Measurements from ENCODE around the gene OSBPL5. TPM values are rescaled to one million over a fixed set of nuclear protein-coding genes. Genes with fewer than 3 reads are reported as not detected.

OSBPL5 gene
- total and polyA plus RNA-seq, 2 of the 4 experiments (the other 2 are of a cell fraction) = 14.9 to 22.3 TPM

GRCh38 chr11:3124821-3125220 lies 40.3 kb downstream of the OSBPL5 start:
- H3K23ac ChIP-seq (ENCODE audit: low read depth, low read length) = no peak overlapping the region
- CTCF ChIA-PET = no interaction called here
- peaks cover 12% of the 10 kb centered on the region for H3K9me1 ChIP-seq (ENCODE audit: insufficient read depth, low read length)
- no peak overlapping the region for H2BK120ac ChIP-seq (ENCODE audit: low read depth, low read length)
- H3K27me3 ChIP-seq (ENCODE audit: control insufficient read depth, insufficient read depth, low read length) = no peaks in the 10 kb centered on the region
- no peaks in the 10 kb centered on the region for H3K9me3 ChIP-seq (ENCODE audit: control insufficient read depth, insufficient read depth, low read length)
- H3K36me3 ChIP-seq (ENCODE audit: control insufficient read depth, insufficient read depth, low read length) = peaks cover 52% of the 10 kb centered on the region
- H3K18ac ChIP-seq (ENCODE audit: low read depth, low read length) = no peak overlapping the region
- H2BK15ac ChIP-seq (ENCODE audit: low read depth, low read length) = no peak overlapping the region
- no peak overlapping the region for H4K91ac ChIP-seq (ENCODE audit: insufficient read depth, low read depth, low read length)
- H4K5ac ChIP-seq (ENCODE audit: low read depth, low read length) = no peak overlapping the region
- no peak overlapping the region for H2AK5ac ChIP-seq (ENCODE audit: low read depth, low read length)
- no CpG with 5 or more reads among the region's 3 CpGs for WGBS, 2 experiments (ENCODE audit: extremely low coverage in 2 of 2, insufficient read length in 1 of 2)
- no peak overlapping the region for H3K56ac ChIP-seq (ENCODE audit: extremely low read depth, insufficient read depth, low read length)
- peaks cover 0 to 16% of the 10 kb centered on the region in 2 experiments; a peak in 3 of 4 replicates for H3K79me1 ChIP-seq (ENCODE audit: low read depth in 1 of 2, low read length in 2 of 2)
- H3K4ac ChIP-seq (ENCODE audit: low read depth, low read length) = 0 out of 2 replicates have a peak overlapping the region, but pooled peaks have one; percentile 10
- in situ Hi-C loops (cut with MboI; ENCODE audit: low sequenced_read_pairs) (no loop called here), intact Hi-C loops (cut with micrococcal nuclease) (loop anchor here (5.0 kb wide), 1 partner anchor 37 kb away; no protein-coding TSS in a partner anchor), dilution Hi-C loops (cut with HindIII; ENCODE audit: low sequenced_read_pairs, unreplicated experiment) (no loop called here)
- ATAC-seq (ENCODE audit: low read depth) = no peak; the same call in 1 of the 2 replicates
- H3K14ac ChIP-seq (replicated peaks; ENCODE audit: low read depth, low read length) = no peak overlapping the region
- no peak overlapping the region for H4K8ac ChIP-seq (ENCODE audit: low read depth in 2 of 2, low read length in 2 of 2)
- H2AK9ac ChIP-seq (replicated peaks; ENCODE audit: low read depth, low read length, poor library complexity) = peak overlapping the region; percentile 51
- H3K9ac ChIP-seq (ENCODE audit: low read depth, low read length) = no peak overlapping the region
- BruUV-seq (replicated peaks) = no TSS peak
- no peak overlapping the region for H3K4me3 ChIP-seq (ENCODE audit: insufficient read depth, low read depth, low read length)
- DNase-seq = no peak
- peaks cover 19% of the 10 kb centered on the region for H4K20me1 ChIP-seq (ENCODE audit: insufficient read depth, low read length)
- POLR2A ChIA-PET (ENCODE audit: unreplicated experiment) = no interaction called here
- TF ChIP-seq MAZ (IDR thresholded peaks at IDR 0.05; ENCODE audit: borderline replicate concordance, low read depth, low read length) (no peak), BHLHE40 (IDR thresholded peaks at IDR 0.05; ENCODE audit: low read depth, low read length) (no peak), CTCF (conservative IDR thresholded peaks at IDR 0.05; ENCODE audit: low read depth, low read length) (no peak), CEBPB (IDR thresholded peaks at IDR 0.05; ENCODE audit: low read depth, low read length) (no peak), RAD21 (IDR thresholded peaks at IDR 0.05; ENCODE audit: low read length) (no peak), SMC3 (IDR thresholded peaks at IDR 0.05; ENCODE audit: low read depth, low read length) (no peak), CHD1 (IDR thresholded peaks at IDR 0.05; ENCODE audit: low read depth, low read length) (no peak), POLR2A (IDR thresholded peaks at IDR 0.05; ENCODE audit: low read depth, low read length) (no peak), NFE2L2 (IDR thresholded peaks at IDR 0.05; ENCODE audit: low read depth, low read length) (no peak)
- peaks cover 6% of the 10 kb centered on the region for H3K4me1 ChIP-seq (ENCODE audit: control insufficient read depth, insufficient read depth, low read length)
- H2AFZ ChIP-seq (replicated peaks; ENCODE audit: low read length, poor library complexity) = peak overlapping the region; percentile 67
- H2BK5ac ChIP-seq (ENCODE audit: low read depth, low read length, poor library complexity, severe bottlenecking) = no peak overlapping the region
- no peak overlapping the region for H3K4me2 ChIP-seq (ENCODE audit: low read depth, low read length)
- no peak overlapping the region for H2BK20ac ChIP-seq (ENCODE audit: low read depth, low read length)
- no peak overlapping the region for H3K27ac ChIP-seq (ENCODE audit: insufficient read depth, low read length)

Data from IMR-90 (cell line).